ENCODE measurements around the gene SUV39H1.
"Not testable (repeated sequence)": the region's sequence is repeated elsewhere in the genome, so short reads cannot be mapped to it uniquely, and the experiment has no call there.

GRCh38 chrX:48691746-48692145 lies 4.8 kb upstream of the SUV39H1 start:
- not testable (repeated sequence) for TF ChIP-seq CTCF (IDR thresholded peaks at IDR 0.05; ENCODE audit: low read depth, low read length); POLR2A (IDR thresholded peaks at IDR 0.05; ENCODE audit: extremely low read depth, insufficient read length); MAX (IDR thresholded peaks at IDR 0.05; ENCODE audit: low read depth, low read length); MYC (IDR thresholded peaks at IDR 0.05; ENCODE audit: low read depth, low read length)
